GM12878 (cell line): ENCODE measurements around the gene GALNT16. TPM values are rescaled to one million over a fixed set of nuclear protein-coding genes. Genes with fewer than 3 reads are reported as not detected.

Source experiments
- ATAC-seq: fragments of 200-7000 bp; cut with Tn5 transposase; 3 replicates; pipeline ENCODE4 v1.9.1; 2020; ENCODE audit warnings: mild to moderate bottlenecking, moderate library complexity
- BruUV-seq: library from RNA; stranded (reverse); fragments of 400-500 nt; replicated peaks from 2 replicates; lab custom pipeline; 2021; lab: Mats Ljungman, UMichigan
- CTCF ChIA-PET: fragments of 300-600 bp; sonication (Branson Sonifier 250); formaldehyde crosslinking; extraction: SDS; loops from one replicate; lab custom pipeline; 2021; ENCODE audit warnings: inconsistent platforms; lab: Yijun Ruan, JAX
- POLR2A ChIA-PET: fragments of 350-600 bp; formaldehyde crosslinking; extraction: SDS; loops from one replicate; lab custom pipeline; 2021; ENCODE audit warnings: inconsistent platforms; lab: Charles Lee
- RAD21 ChIA-PET: fragments of 300-600 bp; sonication (Branson Sonifier 250); formaldehyde crosslinking; loops from one replicate; lab custom pipeline; 2023; ENCODE audit warnings: antibody characterized with exemption; ENCODE audit not compliant: unreplicated experiment; lab: Charles Lee
- SMC1A ChIA-PET: fragments of 300-600 bp; sonication (Branson Sonifier 250); formaldehyde crosslinking; loops from one replicate; lab custom pipeline; 2023; ENCODE audit not compliant: unreplicated experiment, uncharacterized antibody; lab: Charles Lee
- DNase-seq: peaks from one replicate; pipeline ENCODE4 v3.0.0-alpha.2; 2011; ENCODE audit warnings: low read depth, low spot score
- FAIRE-seq: peaks from 3 replicates; lab custom pipeline; 2011; peaks lifted over from hg19 to GRCh38; lab: Jason Lieb, UNC
- H2AFZ ChIP-seq: 2 replicates; pipeline ENCODE4 v1.6.0; 2011; ENCODE audit warnings: low read depth, low read length, control low read depth; ENCODE audit not compliant: control insufficient read depth
- H3K27ac ChIP-seq: 2 replicates; pipeline ENCODE4 v1.5.1; 2011; ENCODE audit warnings: control low read depth; ENCODE audit not compliant: control insufficient read depth, insufficient read depth
- H3K27me3 ChIP-seq, 2 experiments: replicated peaks in 1 of 2; 2 replicates each; pipeline versions ENCODE4 v1.6.0 to v1.6.1; 2011; ENCODE audit warnings: low read length in 1 of 2; ENCODE audit not compliant: control insufficient read depth in 2 of 2, insufficient read depth in 2 of 2
- H3K36me3 ChIP-seq, 2 experiments: 2 replicates each; pipeline ENCODE4 v1.5.1; 2011; ENCODE audit warnings: low read length in 1 of 2; ENCODE audit not compliant: control insufficient read depth in 2 of 2, insufficient read depth in 2 of 2
- H3K4me1 ChIP-seq: 2 replicates; pipeline ENCODE4 v1.6.1; 2011; ENCODE audit warnings: mild to moderate bottlenecking, low read length, moderate library complexity, mixed read lengths; ENCODE audit not compliant: control insufficient read depth, insufficient read depth
- H3K4me2 ChIP-seq: 2 replicates; pipeline ENCODE4 v1.6.0; 2011; ENCODE audit warnings: control low read depth; ENCODE audit not compliant: control insufficient read depth, insufficient read depth
- H3K4me3 ChIP-seq: fragments of 200-600 bp; sonication (generic); 2 replicates; pipeline ENCODE4 v1.5.1; 2016
- H3K79me2 ChIP-seq: 2 replicates; pipeline ENCODE4 v1.6.0; 2011; ENCODE audit warnings: low read length; ENCODE audit not compliant: control insufficient read depth, insufficient read depth
- H3K9ac ChIP-seq: 2 replicates; pipeline ENCODE4 v1.8.0; 2011; ENCODE audit warnings: low read length, control low read depth, mixed read lengths; ENCODE audit not compliant: control insufficient read depth, insufficient read depth
- H3K9me3 ChIP-seq: replicated peaks from 3 replicates; pipeline ENCODE4 v1.5.1; 2011; ENCODE audit warnings: mild to moderate bottlenecking, low read length; ENCODE audit not compliant: control insufficient read depth, insufficient read depth
- H4K20me1 ChIP-seq: 2 replicates; pipeline ENCODE4 v1.6.0; 2011; ENCODE audit not compliant: control insufficient read depth, insufficient read depth
- CTCF ChIP-seq, 3 experiments: IDR thresholded peaks in 2 of 3; conservative IDR thresholded peaks in 1 of 3; 2 replicates each; pipeline ENCODE4 v1.5.1; 2011; ENCODE audit warnings: low read depth in 3 of 3, low read length in 3 of 3, mild to moderate bottlenecking in 3 of 3, control low read depth in 2 of 3, moderate library complexity in 2 of 3, inconsistent platforms in 1 of 3, mixed read lengths in 1 of 3; ENCODE audit not compliant: control insufficient read depth in 2 of 3, insufficient read depth in 1 of 3; ENCODE audit errors: extremely low read depth in 1 of 3
- GABPA ChIP-seq: IDR thresholded peaks from 2 replicates; pipeline ENCODE4 v1.6.1; 2014; ENCODE audit warnings: antibody characterized with exemption, low read depth, mild to moderate bottlenecking, inconsistent platforms
- HDGF ChIP-seq: fragments of 450-650 bp; IDR thresholded peaks from 2 replicates; pipeline ENCODE4 v1.6.1; 2016; ENCODE audit warnings: antibody characterized with exemption
- KLF5 ChIP-seq: fragments of 450-650 bp; IDR thresholded peaks from 2 replicates; pipeline ENCODE4 v1.6.1; 2014; ENCODE audit warnings: mild to moderate bottlenecking; ENCODE audit not compliant: partially characterized antibody
- NKRF ChIP-seq: fragments of 450-650 bp; conservative IDR thresholded peaks from 2 replicates; pipeline ENCODE4 v1.6.1; 2017; ENCODE audit warnings: mild to moderate bottlenecking, moderate library complexity
- NR2C2 ChIP-seq: IDR thresholded peaks from 2 replicates; pipeline ENCODE4 v1.6.1; 2011; ENCODE audit warnings: borderline replicate concordance, low read depth; ENCODE audit not compliant: control insufficient read depth, insufficient read length
- NRF1 ChIP-seq: conservative IDR thresholded peaks from 2 replicates; pipeline ENCODE4 v1.6.1; 2011; ENCODE audit warnings: mild to moderate bottlenecking, low read depth, low read length, improper control_type of control experiment
- PAX8 ChIP-seq: fragments of 450-650 bp; IDR thresholded peaks from 2 replicates; pipeline ENCODE4 v1.6.1; 2017; ENCODE audit warnings: mild to moderate bottlenecking, moderate library complexity
- PKNOX1 ChIP-seq: fragments of 450-650 bp; IDR thresholded peaks from 2 replicates; pipeline ENCODE4 v1.6.1; 2016; ENCODE audit warnings: mild to moderate bottlenecking
- POLR2AphosphoS2 ChIP-seq: IDR thresholded peaks from 2 replicates; pipeline ENCODE4 v1.6.1; 2011; ENCODE audit warnings: low read depth, mild to moderate bottlenecking, low read length, improper control_type of control experiment, moderate library complexity
- RCOR1 ChIP-seq: conservative IDR thresholded peaks from 2 replicates; pipeline ENCODE4 v1.6.1; 2012; ENCODE audit warnings: low read depth, low read length, improper control_type of control experiment
- SIN3A ChIP-seq: IDR thresholded peaks from 2 replicates; pipeline ENCODE4 v1.6.1; 2012; ENCODE audit warnings: low read depth, low read length, improper control_type of control experiment
- SMAD1 ChIP-seq: fragments of 450-650 bp; IDR thresholded peaks from 2 replicates; pipeline ENCODE4 v1.6.1; 2018; ENCODE audit warnings: mild to moderate bottlenecking, low read depth; ENCODE audit not compliant: partially characterized antibody
- TCF12 ChIP-seq: IDR thresholded peaks from 2 replicates; pipeline ENCODE4 v1.6.1; 2011; ENCODE audit warnings: low read depth, mild to moderate bottlenecking, low read length
- ZNF274 ChIP-seq: IDR thresholded peaks from one replicate; pipeline ENCODE4 v1.8.0; 2011; ENCODE audit not compliant: insufficient read length, insufficient read depth
- ZZZ3 ChIP-seq: IDR thresholded peaks from 2 replicates; pipeline ENCODE4 v1.6.1; 2011; ENCODE audit warnings: low read depth; ENCODE audit not compliant: control insufficient read depth, insufficient read length
- WGBS: methylation state at CpG from one replicate; pipeline ENCODE4 v1.1.6; 2016; ENCODE audit warnings: low lambda C conversion rate; ENCODE audit not compliant: insufficient replicate concordance, insufficient coverage; ENCODE audit errors: missing lambda C conversion rate; 5-methylcytosine and 5-hydroxymethylcytosine counted together
- in situ Hi-C: fragments of 300-500 bp; cut with MboI; formaldehyde crosslinking; loops from 9 replicates; pipeline ENCODE4 v1.14.3; 2018; ENCODE audit warnings: mixed read lengths
- intact Hi-C: fragments of 100-400 bp; cut with micrococcal nuclease; formaldehyde crosslinking; loops from one replicate; pipeline ENCODE4 v1.14.2; 2022; ENCODE audit not compliant: unreplicated experiment
- polyA plus RNA-seq, 11 experiments: library from polyadenylated mRNA; depleted of rRNA in 4 of 11; unstranded in 6 of 11; stranded (reverse) in 5 of 11; fragments of >200 nt; fragmentation: Nextera tagmentation in 4 of 11; fragmentation: Illumina TruSeq in 1 of 11; extraction: Ambion mirVana in 4 of 11; extraction: Trizol in 1 of 11; gene quantifications; 1 replicate in 1 of 11; 2 replicates in 10 of 11; pipeline versions ENCODE4 v1.2.1 to v1.2.3, GENCODE V29; 2011 to 2016; ENCODE audit warnings: inconsistent platforms in 2 of 11, missing spikeins in 2 of 11, low read depth in 1 of 11
- total RNA-seq, 4 experiments: library from RNA; depleted of rRNA in 3 of 4; stranded (reverse); fragments of >200 nt in 3 of 4; fragmentation: Illumina TruSeq in 1 of 4; extraction: Trizol in 1 of 4; gene quantifications; 2 replicates each; pipeline versions ENCODE4 v1.2.1 to v1.2.3, GENCODE V29; 2013 to 2021

The GALNT16 gene
- total and polyA plus RNA-seq, 10 of the 15 experiments (the other 5 are each of a cell fraction or from before 2014, with no cell fraction given), result under 0.01 to 0.08 (median 0.03) TPM; not detected in 3

- ATAC-seq (no peak), FAIRE-seq (no peak), DNase-seq (no peak)
- no peak overlapping the region for H3K27ac ChIP-seq
- H3K36me3 ChIP-seq, result no peaks in the 10 kb centered on the region
- no peaks in the 10 kb centered on the region for H4K20me1 ChIP-seq
- SMC1A ChIA-PET, result interaction anchor here (0.9 to 1.5 kb wide), 3 partner anchors 17 to 56 kb away, joined by 3 read pairs; no protein-coding TSS in a partner anchor
- CTCF ChIA-PET, result interaction anchor here (0.6 to 1.4 kb wide), 7 partner anchors 20 to 1122 kb away, joined by 3 to 6 read pairs (median 4); no protein-coding TSS in a partner anchor
- H3K9ac ChIP-seq, result no peak overlapping the region
- H3K4me3 ChIP-seq, result no peak overlapping the region
- no peaks in the 10 kb centered on the region for H3K9me3 ChIP-seq
- no peaks in the 10 kb centered on the region for H3K27me3 ChIP-seq
- BruUV-seq, result no TSS peak
- H3K79me2 ChIP-seq, result no peaks in the 10 kb centered on the region
- in situ Hi-C loops (no loop called here), intact Hi-C loops (no loop called here)
- RAD21 ChIA-PET, result interaction anchor here (1.4 kb wide), 1 partner anchor 179 kb away, joined by 3 read pairs; no protein-coding TSS in a partner anchor
- 65% methylated on average over 9 of the region's 9 CpGs for WGBS
- peaks cover 3% of the 10 kb centered on the region; the same call in 1 of the 2 replicates for H3K4me1 ChIP-seq
- H2AFZ ChIP-seq, result no peak overlapping the region
- POLR2A ChIA-PET, result interaction anchor here (1.2 kb wide), 1 partner anchor 178 kb away, joined by 3 read pairs; no protein-coding TSS in a partner anchor
- no peak overlapping the region for H3K4me2 ChIP-seq
- TF ChIP-seq RCOR1, result no peak
- TF ChIP-seq CTCF (IDR thresholded peaks at IDR 0.05 in 2 of 3, conservative IDR thresholded peaks at IDR 0.05 in 1 of 3; ENCODE audit: control insufficient read depth in 2 of 3, extremely low read depth in 1 of 3, insufficient read depth in 1 of 3, low read depth in 3 of 3, low read length in 3 of 3), result no peak
- TF ChIP-seq POLR2AphosphoS2, result no peak
- TF ChIP-seq SIN3A, result no peak
- TF ChIP-seq SMAD1, result no peak
- no peak for TF ChIP-seq ZZZ3
- TF ChIP-seq HDGF, result no peak
- TF ChIP-seq PAX8, result no peak
- no peak for TF ChIP-seq NKRF
- TF ChIP-seq ZNF274, result no peak
- no peak for TF ChIP-seq KLF5
- no peak for TF ChIP-seq PKNOX1
- no peak for TF ChIP-seq NRF1
- no peak for TF ChIP-seq GABPA
- no peak for TF ChIP-seq TCF12
- no peak for TF ChIP-seq NR2C2
Observed at GRCh38 chr14:69280746-69281291, 20.9 kb downstream of the GALNT16 start.
